A549 treated with AZD9567 at 1 μM for 4 hours (cell line): ENCODE results near the gene FAM186B. TPM values are rescaled to one million over a fixed set of nuclear protein-coding genes. Genes with fewer than 3 reads are reported as not detected.

Experiments used
- total RNA-seq: library from RNA; stranded (reverse); fragments of 200-300 nt; extraction: Qiagen RNA extraction; gene quantifications from 5 replicates; pipeline ENCODE4 v1.2.3, GENCODE V29; 2022; ENCODE audit not compliant: insufficient read depth

The FAM186B gene, protein sequence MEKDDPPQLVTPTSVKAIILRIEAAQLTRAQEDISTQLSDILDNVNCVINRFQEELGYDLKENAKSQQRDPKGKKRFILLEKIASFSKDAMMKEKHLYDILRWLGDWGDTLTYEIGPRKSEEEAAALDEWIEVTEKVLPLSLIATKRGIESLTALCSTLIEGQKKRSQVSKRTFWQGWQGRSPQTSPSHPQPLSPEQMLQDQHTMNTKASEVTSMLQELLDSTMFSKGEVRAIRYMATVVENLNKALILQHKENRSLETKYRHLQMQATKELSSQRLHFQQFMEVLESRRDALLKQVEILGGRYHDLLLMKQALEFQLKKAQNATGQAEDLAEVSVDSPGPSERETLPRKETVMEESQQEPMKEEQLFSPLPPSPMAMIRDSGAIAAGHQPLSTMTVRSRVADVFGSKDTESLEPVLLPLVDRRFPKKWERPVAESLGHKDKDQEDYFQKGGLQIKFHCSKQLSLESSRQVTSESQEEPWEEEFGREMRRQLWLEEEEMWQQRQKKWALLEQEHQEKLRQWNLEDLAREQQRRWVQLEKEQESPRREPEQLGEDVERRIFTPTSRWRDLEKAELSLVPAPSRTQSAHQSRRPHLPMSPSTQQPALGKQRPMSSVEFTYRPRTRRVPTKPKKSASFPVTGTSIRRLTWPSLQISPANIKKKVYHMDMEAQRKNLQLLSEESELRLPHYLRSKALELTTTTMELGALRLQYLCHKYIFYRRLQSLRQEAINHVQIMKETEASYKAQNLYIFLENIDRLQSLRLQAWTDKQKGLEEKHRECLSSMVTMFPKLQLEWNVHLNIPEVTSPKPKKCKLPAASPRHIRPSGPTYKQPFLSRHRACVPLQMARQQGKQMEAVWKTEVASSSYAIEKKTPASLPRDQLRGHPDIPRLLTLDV
- 0.06 to 0.10 TPM (median 0.09 TPM) in 4 of 5 replicates, not detected in the other for total RNA-seq

DNA sequence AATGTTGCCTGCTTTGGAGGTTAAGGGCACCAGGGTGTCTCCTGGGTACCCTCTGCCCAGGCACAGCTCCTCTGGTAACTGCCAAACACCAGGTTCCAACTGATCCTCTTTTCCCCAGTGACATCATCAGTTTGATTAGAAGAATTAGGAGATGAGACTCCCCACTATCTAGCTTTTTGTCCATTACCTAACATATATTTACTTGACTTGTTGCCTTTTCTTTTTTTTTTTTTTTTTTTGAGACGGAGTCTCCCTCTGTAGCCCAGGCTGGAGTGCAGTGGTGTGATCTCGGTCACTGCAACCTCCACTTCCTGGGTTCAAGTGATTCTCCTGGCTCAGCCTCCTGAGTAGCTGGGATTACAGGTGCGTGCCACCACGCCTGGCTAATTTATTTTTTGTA is at the start of gene FAM186B:
FAM186B (minus strand) TSS at position 101 of the 400 bp plus-strand sequence. CDS start 162 bp downstream, outside the sequence.

DNA sequence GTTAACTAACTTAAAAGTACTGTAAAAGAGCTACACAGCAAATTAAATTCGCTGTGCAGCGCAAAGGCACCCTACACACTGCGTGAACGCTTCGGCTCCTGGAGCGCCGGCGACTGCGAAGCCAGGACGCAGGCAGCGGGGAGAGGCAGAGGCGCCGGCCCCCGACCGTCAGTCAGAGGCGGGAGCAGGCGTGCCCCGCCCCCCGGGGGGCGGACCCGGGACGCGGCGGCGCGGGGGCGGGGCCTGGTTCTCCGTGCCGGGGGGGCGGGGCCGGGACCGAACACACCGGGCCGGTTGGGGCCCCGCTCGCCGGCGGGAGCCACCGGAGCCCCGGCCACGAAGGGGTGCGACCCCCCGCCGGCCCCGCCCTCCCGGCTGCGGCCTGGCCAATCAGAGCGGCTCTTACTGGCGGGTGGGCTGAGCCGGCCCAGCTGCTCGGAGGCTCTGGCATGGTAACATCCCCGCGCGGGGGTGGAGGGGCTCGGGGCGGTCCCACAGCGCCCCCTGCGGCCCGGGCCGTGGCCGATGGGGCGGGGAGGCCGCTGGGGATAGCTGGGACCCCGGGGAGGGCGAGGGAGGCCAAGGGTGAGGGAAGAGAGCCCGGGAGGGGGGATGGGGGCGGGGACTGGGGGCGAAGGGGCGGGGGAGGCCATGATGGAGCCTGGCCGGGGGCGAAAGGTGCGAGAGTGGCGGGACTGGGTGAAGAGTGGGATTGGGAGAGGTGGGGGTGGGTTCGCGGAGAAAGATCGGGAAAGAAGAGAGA is 17.9 kb upstream of the FAM186B start, which contains the start of gene PRPF40B:
PRPF40B (plus strand) TSS at position 420 of the 763 bp plus-strand sequence; CDS start at position 450, 30 bp downstream.

DNA sequence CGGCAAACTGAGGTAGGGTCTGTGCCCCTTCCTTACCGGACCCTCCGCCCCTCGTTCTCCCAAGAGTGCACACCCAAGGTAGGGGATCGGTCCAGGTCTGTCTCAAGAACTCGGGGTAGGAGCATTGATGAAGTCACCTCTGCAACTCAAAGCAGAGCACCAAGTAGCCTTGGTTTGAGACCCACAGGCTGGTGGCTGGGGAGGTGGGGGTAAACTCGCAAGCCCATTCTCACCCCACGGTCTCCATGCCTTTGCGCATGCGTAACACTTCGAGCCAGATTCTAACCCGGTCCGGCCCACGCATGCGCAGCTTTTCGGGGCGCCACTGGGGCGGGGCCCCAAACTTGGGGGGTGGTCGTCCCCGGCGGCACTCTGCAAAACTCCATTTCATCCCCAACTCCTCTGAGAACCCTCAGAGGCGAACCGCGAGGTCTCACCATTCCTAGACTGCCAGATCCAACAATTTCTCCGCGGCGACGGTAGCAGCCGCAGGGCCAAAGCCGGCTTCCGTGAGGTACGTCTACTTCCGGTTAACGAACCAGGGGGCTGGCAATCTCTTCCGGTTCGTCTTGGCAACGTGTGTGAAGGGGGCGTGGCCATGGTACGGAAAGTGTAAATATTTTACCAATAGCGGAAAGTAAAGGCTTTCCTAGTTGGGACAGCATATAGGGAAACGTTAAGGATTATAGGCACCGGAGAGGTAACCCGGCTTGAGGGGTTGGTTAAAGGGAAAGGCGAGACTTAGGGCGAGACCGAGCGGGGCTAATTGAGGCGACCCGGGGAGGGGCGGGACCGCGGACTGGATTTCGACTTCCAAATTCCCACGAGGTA is 37.6 kb downstream of the FAM186B start, which contains the start of gene MCRS1:
MCRS1 (minus strand) TSS at position 532 of the 831 bp plus-strand sequence. CDS start 1,411 bp downstream, outside the sequence.

DNA sequence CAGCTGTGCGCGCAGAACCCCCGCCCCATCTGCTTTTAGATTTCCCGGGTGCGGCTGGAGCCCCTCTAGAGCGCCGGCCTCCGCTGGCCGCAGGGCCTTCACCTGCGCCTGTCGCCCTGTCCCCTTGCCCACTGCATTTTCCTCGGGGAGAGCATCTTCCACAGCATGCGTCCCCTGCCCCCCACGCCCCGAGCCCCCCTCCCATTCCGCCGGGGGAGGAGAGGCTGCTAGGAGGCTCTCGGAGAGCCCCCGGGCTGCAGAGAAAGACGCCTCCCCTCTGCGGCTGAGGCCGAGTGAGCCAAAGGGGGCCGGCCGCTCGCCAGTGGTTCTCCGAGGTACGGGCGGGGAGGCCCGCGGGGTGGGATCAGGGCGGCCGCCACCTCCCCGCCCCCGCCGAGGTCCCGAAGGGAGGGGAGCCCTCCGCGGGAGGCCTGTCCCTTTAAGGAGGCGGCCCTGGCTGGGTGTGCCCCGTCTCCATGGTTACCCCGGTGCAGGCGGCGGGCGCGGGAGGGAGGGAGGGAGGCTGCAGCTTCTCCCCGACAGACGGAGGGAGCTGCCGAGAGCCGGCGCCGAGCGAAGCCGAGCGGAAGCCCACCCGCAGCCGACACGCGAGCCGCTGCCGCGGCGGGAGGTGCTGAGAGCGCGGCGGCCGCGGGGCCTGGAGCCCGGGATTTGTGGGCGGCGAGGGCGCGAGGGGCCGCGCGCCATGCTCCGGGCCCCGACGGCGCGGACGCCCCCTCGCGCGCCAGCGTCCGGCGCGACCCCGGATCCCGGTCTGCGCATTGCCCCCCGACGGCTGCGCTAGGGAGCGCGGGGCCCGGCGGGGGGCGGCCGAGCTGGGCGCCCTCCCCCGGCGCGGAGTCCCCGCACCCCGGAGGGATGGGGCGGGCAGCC is 66.7 kb downstream of the FAM186B start, which contains the start of gene KCNH3:
KCNH3 (plus strand) TSS at position 521 of the 894 bp plus-strand sequence. CDS start 387 bp downstream, outside the sequence.

Other genes with a start within 250 kb of the FAM186B start
- gene SPATS2, start 238.2 kb downstream of the FAM186B start, total RNA-seq, result 22.4 to 46.4 TPM (median 29.8 TPM) in 5 replicates
- gene KCNH3, start 66.6 kb downstream of the FAM186B start, total RNA-seq, result 0.83 to 2.7 TPM (median 2.3 TPM) in 5 replicates
- 56.3 to 70.2 TPM (median 64.4 TPM) in 5 replicates for gene MCRS1, start 37.5 kb downstream of the FAM186B start, total RNA-seq
- 5.6 to 8.6 TPM (median 7.3 TPM) in 5 replicates for gene PRPF40B, start 17.9 kb upstream of the FAM186B start, total RNA-seq
- gene FMNL3, start 101.8 kb upstream of the FAM186B start, total RNA-seq, result 1.5 to 2.2 TPM (median 1.8 TPM) in 5 replicates
- gene TMBIM6, start 135.9 kb upstream of the FAM186B start, total RNA-seq, result 470 to 511 TPM (median 498 TPM) in 5 replicates
- 8.5 to 9.6 TPM (median 8.9 TPM) in 5 replicates for gene NCKAP5L, start 222.8 kb upstream of the FAM186B start, total RNA-seq
- 4.0 to 4.7 TPM (median 4.3 TPM) in 5 replicates for gene BCDIN3D, start 237.5 kb upstream of the FAM186B start, total RNA-seq